GM12878 (cell line): Measurements from ENCODE around the gene LMF2. TPM values are rescaled to one million over a fixed set of nuclear protein-coding genes. Genes with fewer than 3 reads are reported as not detected.

Experiments used
- ATF2 ChIP-seq: IDR thresholded peaks from 2 replicates; pipeline ENCODE4 v1.6.1; 2012; ENCODE audit warnings: low read length, inconsistent platforms
- CBFB ChIP-seq: IDR thresholded peaks from 2 replicates; pipeline ENCODE4 v1.6.1; 2016; ENCODE audit warnings: antibody characterized with exemption, low read depth
- CREB1 ChIP-seq: IDR thresholded peaks from 2 replicates; pipeline ENCODE4 v1.6.1; 2012; ENCODE audit warnings: low read depth, mild to moderate bottlenecking, inconsistent platforms
- CUX1 ChIP-seq: IDR thresholded peaks from 2 replicates; pipeline ENCODE4 v1.6.1; 2012; ENCODE audit warnings: improper control_type of control experiment, low read depth, low read length; ENCODE audit not compliant: insufficient replicate concordance
- ESRRA ChIP-seq: IDR thresholded peaks from 2 replicates; pipeline ENCODE4 v1.6.1; 2012; ENCODE audit warnings: mild to moderate bottlenecking, low read length, improper control_type of control experiment
- FOS ChIP-seq: IDR thresholded peaks from 3 replicates; pipeline ENCODE4 v1.6.1; 2011; ENCODE audit warnings: borderline replicate concordance; ENCODE audit not compliant: insufficient read length; ENCODE audit errors: extremely low read depth
- HDAC6 ChIP-seq: fragments of 200-600 bp; sonication (generic); IDR thresholded peaks from one replicate; pipeline ENCODE4 v1.8.0; 2017; ENCODE audit warnings: antibody characterized with exemption; ENCODE audit not compliant: unreplicated experiment
- MYB ChIP-seq: fragments of 150-350 bp; IDR thresholded peaks from 2 replicates; pipeline ENCODE4 v1.6.1; 2014; ENCODE audit warnings: mild to moderate bottlenecking, low read depth, low read length, borderline replicate concordance
- NFIC ChIP-seq: IDR thresholded peaks from 2 replicates; pipeline ENCODE4 v1.6.1; 2012; ENCODE audit warnings: low read depth, mild to moderate bottlenecking, inconsistent platforms, low read length, moderate library complexity
- POU2F2 ChIP-seq: IDR thresholded peaks from 3 replicates; pipeline ENCODE4 v1.6.1; 2011; ENCODE audit warnings: low read depth, mild to moderate bottlenecking, low read length, borderline replicate concordance
- RB1 ChIP-seq: fragments of 450-650 bp; formaldehyde crosslinking; IDR thresholded peaks from 2 replicates; pipeline ENCODE4 v1.6.1; 2017; ENCODE audit warnings: mild to moderate bottlenecking, borderline replicate concordance
- SP1 ChIP-seq: IDR thresholded peaks from one replicate; pipeline ENCODE4 v1.6.1; 2011; ENCODE audit warnings: low read depth, low read length
- TARDBP ChIP-seq: IDR thresholded peaks from 2 replicates; pipeline ENCODE4 v1.6.1; 2016; ENCODE audit warnings: borderline replicate concordance
- USF2 ChIP-seq: IDR thresholded peaks from 2 replicates; pipeline ENCODE4 v1.6.1; 2011; ENCODE audit warnings: low read depth, low read length, improper control_type of control experiment, borderline replicate concordance
- ZBTB4 ChIP-seq: fragments of 450-650 bp; formaldehyde crosslinking; IDR thresholded peaks from 2 replicates; pipeline ENCODE4 v1.4.0; 2022; ENCODE audit warnings: mild to moderate bottlenecking, moderate library complexity
- ZNF24 ChIP-seq: fragments of 450-650 bp; IDR thresholded peaks from 2 replicates; pipeline ENCODE4 v1.6.1; 2017; ENCODE audit warnings: antibody characterized with exemption, mild to moderate bottlenecking
- polyA plus RNA-seq, 11 experiments: library from polyadenylated mRNA; depleted of rRNA in 4 of 11; unstranded in 6 of 11; stranded (reverse) in 5 of 11; fragments of >200 nt; fragmentation: Nextera tagmentation in 4 of 11; fragmentation: Illumina TruSeq in 1 of 11; extraction: Ambion mirVana in 4 of 11; extraction: Trizol in 1 of 11; gene quantifications; 1 replicate in 1 of 11; 2 replicates in 10 of 11; pipeline versions ENCODE4 v1.2.1 to v1.2.3, GENCODE V29; 2011 to 2016; ENCODE audit warnings: inconsistent platforms in 2 of 11, missing spikeins in 2 of 11, low read depth in 1 of 11
- total RNA-seq, 4 experiments: library from RNA; depleted of rRNA in 3 of 4; stranded (reverse); fragments of >200 nt in 3 of 4; fragmentation: Illumina TruSeq in 1 of 4; extraction: Trizol in 1 of 4; gene quantifications; 2 replicates each; pipeline versions ENCODE4 v1.2.1 to v1.2.3, GENCODE V29; 2013 to 2021

Gene LMF2
- total and polyA plus RNA-seq, 10 of the 15 experiments (the other 5 are each of a cell fraction or from before 2014, with no cell fraction given), result 0.08 to 57.5 (median 21.2) TPM

GRCh38 chr22:50507991-50508884 is 736 bp upstream of the LMF2 start, which contains the start of gene NCAPH2 (continued):
- no peak for TF ChIP-seq USF2
- no peak for TF ChIP-seq HDAC6
- peak; percentile 81 for TF ChIP-seq SP1
- TF ChIP-seq RB1, result peak; percentile 100
- no peak for TF ChIP-seq FOS
- peak; percentile 74 for TF ChIP-seq CBFB
- no peak for TF ChIP-seq NFIC
- peak; percentile 23; the same call in 1 of the 2 replicates for TF ChIP-seq ESRRA
- TF ChIP-seq MYB, result no peak
- peak; percentile 63; the same call in 2 of the 3 replicates for TF ChIP-seq POU2F2
- no peak; the same call in 1 of the 2 replicates for TF ChIP-seq ZNF24
- TF ChIP-seq TARDBP, result peak; percentile 65; the same call in 1 of the 2 replicates
- no peak; the same call in 1 of the 2 replicates for TF ChIP-seq ATF2
- TF ChIP-seq CUX1, result no peak
- peak; percentile 100 for TF ChIP-seq CREB1
- TF ChIP-seq ZBTB4, result no peak
